Esophagus muscularis mucosa (tissue), 4 donors: ENCODE results near the gene TRHDE. TPM values are rescaled to one million over a fixed set of nuclear protein-coding genes. Genes with fewer than 3 reads are reported as not detected.

ENCODE experiments used
- DNase-seq: peaks from one replicate; pipeline ENCODE4 v3.0.0-alpha.2; 2017; ENCODE audit errors: extremely low spot score
- H3K27ac ChIP-seq, 4 donors: fragments of 200-600 bp; sonication (generic); replicated peaks in 1 of 4; 1 replicate in 3 of 4; 2 replicates in 1 of 4; pipeline ENCODE4 v1.5.1; 2016 to 2019; ENCODE audit warnings: mild to moderate bottlenecking in 1 of 4
- H3K27me3 ChIP-seq, 4 donors: fragments of 200-600 bp; sonication (generic); one replicate each; pipeline versions ENCODE4 v1.5.1 to v1.6.0; 2016 to 2019
- H3K36me3 ChIP-seq, 4 donors: fragments of 200-600 bp; sonication (generic); one replicate each; pipeline ENCODE4 v1.5.1; 2016 to 2019
- H3K4me1 ChIP-seq, 4 donors: fragments of 200-600 bp; sonication (generic); one replicate each; pipeline ENCODE4 v1.5.1; 2016 to 2019
- H3K4me3 ChIP-seq, 4 donors: fragments of 200-600 bp; sonication (generic); 1 replicate in 2 of 4; 2 replicates in 2 of 4; pipeline ENCODE4 v1.5.1; 2016 to 2019; ENCODE audit warnings: mild to moderate bottlenecking in 4 of 4, moderate library complexity in 1 of 4
- H3K9me3 ChIP-seq, 4 donors: fragments of 200-600 bp; sonication (generic); 1 replicate in 3 of 4; 2 replicates in 1 of 4; pipeline ENCODE4 v1.5.1; 2016 to 2019
- CTCF ChIP-seq, 3 experiments: fragments of 200-600 bp in 2 of 3; fragments of 450-650 bp in 1 of 3; sonication (generic) in 2 of 3; IDR thresholded peaks; one replicate each; pipeline ENCODE4 v1.5.1; 2017 to 2019; ENCODE audit warnings: antibody characterized with exemption in 3 of 3, mild to moderate bottlenecking in 2 of 3, moderate library complexity in 1 of 3
- EP300 ChIP-seq: sonication (generic); formaldehyde crosslinking; IDR thresholded peaks from one replicate; pipeline ENCODE4 v1.6.1; 2017; ENCODE audit warnings: antibody characterized with exemption
- POLR2A ChIP-seq: fragments of 450-650 bp; IDR thresholded peaks from one replicate; pipeline ENCODE4 v1.6.1; 2017; ENCODE audit warnings: antibody characterized with exemption, moderate library complexity, mild to moderate bottlenecking, low read depth
- POLR2AphosphoS5 ChIP-seq, 2 donors: sonication (generic); formaldehyde crosslinking; IDR thresholded peaks; one replicate each; pipeline ENCODE4 v1.6.1; 2017; ENCODE audit warnings: antibody characterized with exemption in 2 of 2
- WGBS: methylation state at CpG from one replicate; pipeline ENCODE4 v1.1.5; 2018; 5-methylcytosine and 5-hydroxymethylcytosine counted together
- intact Hi-C: fragments of 100-400 bp; cut with DNase I; formaldehyde crosslinking; loops from one replicate; pipeline ENCODE4 v1.15.1; 2023
- total RNA-seq, 4 donors: library from RNA; depleted of rRNA; stranded (reverse); fragments of >200 nt; gene quantifications; one replicate each; pipeline versions ENCODE4 v1.1.0 to v1.2.1, GENCODE V29; 2016

Gene TRHDE
- total RNA-seq, 4 donors from 2014 or later = 0.33 to 1.2 (median 0.74) TPM

- Histone ChIP-seq H3K27ac (no peak overlapping the region), H3K4me3 (no peak overlapping the region), H3K36me3 (no peaks in the 10 kb centered on the region), H3K27me3 (no peaks in the 10 kb centered on the region), H3K9me3 (no peaks in the 10 kb centered on the region), H3K4me1 (no peaks in the 10 kb centered on the region)
- no peak for TF ChIP-seq POLR2A
- TF ChIP-seq POLR2AphosphoS5 (IDR thresholded peaks at IDR 0.05) = no peak
- no peak for TF ChIP-seq EP300
- TF ChIP-seq CTCF (IDR thresholded peaks at IDR 0.05) = no peak
- 70% methylated on average over 1 of the region's 1 CpG for WGBS
- no peak for DNase-seq
- intact Hi-C loops = no loop called here
Observed at GRCh38 chr12:72610854-72611358, 338.7 kb downstream of the TRHDE start.

GRCh38 chr12:72612171-72612570 is 340.0 kb downstream of the TRHDE start:
- H3K4me1 ChIP-seq = no peaks in the 10 kb centered on the region
- WGBS = 48% methylated on average over 2 of the region's 2 CpGs
- TF ChIP-seq EP300 (no peak), POLR2AphosphoS5 (IDR thresholded peaks at IDR 0.05) (no peak), POLR2A (no peak), CTCF (IDR thresholded peaks at IDR 0.05) (no peak)
- H3K36me3 ChIP-seq = no peaks in the 10 kb centered on the region
- intact Hi-C loops = no loop called here
- H3K27me3 ChIP-seq = no peaks in the 10 kb centered on the region
- no peaks in the 10 kb centered on the region for H3K9me3 ChIP-seq
- no peak overlapping the region for H3K4me3 ChIP-seq
- no peak for DNase-seq
- H3K27ac ChIP-seq = no peak overlapping the region

GRCh38 chr12:72618764-72619163 is 346.6 kb downstream of the TRHDE start:
- intact Hi-C loops = no loop called here
- H3K27ac ChIP-seq = no peak overlapping the region
- no peaks in the 10 kb centered on the region for H3K9me3 ChIP-seq
- H3K4me1 ChIP-seq = no peaks in the 10 kb centered on the region
- no peaks in the 10 kb centered on the region for H3K36me3 ChIP-seq
- H3K4me3 ChIP-seq = no peak overlapping the region
- no peaks in the 10 kb centered on the region for H3K27me3 ChIP-seq
- no peak for DNase-seq
- no peak for TF ChIP-seq POLR2AphosphoS5 (IDR thresholded peaks at IDR 0.05)
- no peak for TF ChIP-seq CTCF (IDR thresholded peaks at IDR 0.05)
- TF ChIP-seq EP300 = no peak
- no peak for TF ChIP-seq POLR2A
- 74% methylated on average over 6 of the region's 6 CpGs for WGBS

- intact Hi-C loops = no loop called here
- H3K36me3 ChIP-seq = no peaks in the 10 kb centered on the region
- TF ChIP-seq POLR2A (no peak), EP300 (no peak), CTCF (IDR thresholded peaks at IDR 0.05) (no peak), POLR2AphosphoS5 (IDR thresholded peaks at IDR 0.05) (no peak)
- no peak for DNase-seq
- no peaks in the 10 kb centered on the region for H3K9me3 ChIP-seq
- no peaks in the 10 kb centered on the region for H3K4me1 ChIP-seq
- H3K27me3 ChIP-seq = no peaks in the 10 kb centered on the region
- 90% methylated on average over 3 of the region's 3 CpGs for WGBS
- no peak overlapping the region for H3K4me3 ChIP-seq
- no peak overlapping the region for H3K27ac ChIP-seq
Observed at GRCh38 chr12:72622556-72622955, 350.4 kb downstream of the TRHDE start.
